NCI-H526 (cell line): Measurements from ENCODE around the gene TTC9C.
A peak's percentile ranks its signal among the peaks of the same experiment; 100 is the strongest.
"Not testable (repeated sequence)": the region's sequence is repeated elsewhere in the genome, so short reads cannot be mapped to it uniquely, and the experiment has no call there.

Source experiments
- DNase-seq, 2 experiments: peaks; one replicate each; lab custom pipeline; 2025; lab: John Stamatoyannopoulos, UW

TTC9C gene

DNA sequence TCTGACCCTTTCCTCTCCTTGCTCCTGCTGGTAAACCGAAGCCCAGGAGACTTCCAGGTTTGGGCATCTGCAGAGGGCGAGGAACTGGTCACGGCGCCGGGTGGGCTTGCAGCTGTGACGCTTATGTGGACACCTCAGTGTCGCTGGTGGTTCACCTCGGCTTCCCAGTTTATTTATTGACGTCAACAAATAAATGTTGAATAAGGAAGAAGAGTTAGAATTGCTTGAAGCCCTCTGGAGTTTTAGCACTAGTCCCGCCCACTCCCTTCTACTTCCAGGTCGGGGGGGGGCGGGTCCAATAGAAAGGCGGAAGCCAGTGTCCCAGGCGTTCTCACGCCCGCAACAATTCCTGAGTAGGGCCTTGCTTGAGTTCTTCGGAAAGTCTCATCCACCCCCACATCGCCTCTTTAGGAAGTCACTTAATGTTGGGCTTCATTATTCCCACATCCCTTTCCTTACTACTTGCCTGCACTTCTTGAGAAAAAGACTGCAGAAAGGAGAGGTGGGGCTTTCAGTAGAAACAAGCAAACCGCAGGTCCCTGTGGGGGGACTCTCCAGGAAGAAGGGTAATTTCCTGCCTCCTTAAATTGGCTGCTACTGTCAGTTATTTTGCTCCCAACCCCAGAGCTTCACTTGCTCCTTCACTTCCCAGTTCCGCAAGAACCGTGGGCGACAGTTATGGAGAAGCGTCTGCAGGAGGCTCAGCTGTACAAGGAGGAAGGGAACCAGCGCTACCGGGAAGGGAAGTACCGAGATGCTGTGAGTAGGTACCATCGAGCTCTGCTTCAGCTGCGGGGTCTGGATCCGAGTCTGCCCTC lies at the start of gene TTC9C:
Gene TTC9C, plus strand, starts transcription at position 316 of the 818 bp plus-strand sequence. Its CDS starts 363 bp downstream, at position 679.
- peak; percentile 93 to 96 for DNase-seq

- peak; percentile 87 to 94 for DNase-seq
Observed at GRCh38 chr11:62678770-62679696, 49.3 kb upstream of the TTC9C start, which contains the start of gene UBXN1. TSS of gene UBXN1 (minus strand) at chr11:62679073. CDS start at chr11:62678923, 150 bp downstream.

DNA sequence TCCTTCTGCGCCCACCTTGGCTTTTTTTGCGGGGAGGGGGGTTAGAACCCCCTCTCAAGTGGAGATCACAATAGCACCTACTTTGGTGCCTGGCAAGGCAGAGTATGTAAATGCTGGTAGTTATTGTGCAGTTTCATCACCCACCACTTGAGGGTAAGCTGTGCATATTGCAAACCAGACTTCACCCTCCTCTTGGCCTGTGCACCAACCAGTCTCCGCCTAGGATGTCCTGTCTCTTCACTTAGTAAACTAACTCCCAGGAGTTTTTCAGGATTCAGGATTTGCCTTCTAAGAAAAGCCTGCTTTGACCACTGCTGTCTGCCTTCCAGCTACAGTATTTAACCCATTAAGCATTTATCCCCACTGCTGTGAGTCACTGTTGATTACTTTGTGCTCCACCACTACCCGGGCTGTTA lies 47.5 kb upstream of the TTC9C start:
- peak; percentile 53 to 85 for DNase-seq

DNA sequence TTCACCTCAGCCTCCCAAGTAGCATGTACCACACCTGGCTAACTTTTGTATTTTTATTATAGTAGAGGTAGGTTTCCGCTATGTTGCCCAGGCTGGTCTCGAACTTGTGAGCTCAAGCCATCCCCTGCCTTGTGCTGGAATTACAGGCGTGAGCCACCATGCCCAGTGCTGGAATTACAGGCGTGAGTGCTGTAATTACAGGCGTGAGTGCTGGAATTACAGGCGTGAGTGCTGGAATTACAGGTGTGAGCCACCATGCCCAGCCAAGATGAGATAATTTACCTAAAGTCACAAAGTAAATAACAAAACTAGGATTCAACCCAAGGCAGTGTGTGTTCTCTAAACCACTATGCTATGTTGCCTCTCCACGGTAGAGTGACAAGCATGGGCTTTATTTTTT lies 45.8 kb upstream of the TTC9C start:
- DNase-seq, result no peak

GRCh38 chr11:62687508-62688396 lies 40.5 kb upstream of the TTC9C start:
- DNase-seq, result no peak

DNA sequence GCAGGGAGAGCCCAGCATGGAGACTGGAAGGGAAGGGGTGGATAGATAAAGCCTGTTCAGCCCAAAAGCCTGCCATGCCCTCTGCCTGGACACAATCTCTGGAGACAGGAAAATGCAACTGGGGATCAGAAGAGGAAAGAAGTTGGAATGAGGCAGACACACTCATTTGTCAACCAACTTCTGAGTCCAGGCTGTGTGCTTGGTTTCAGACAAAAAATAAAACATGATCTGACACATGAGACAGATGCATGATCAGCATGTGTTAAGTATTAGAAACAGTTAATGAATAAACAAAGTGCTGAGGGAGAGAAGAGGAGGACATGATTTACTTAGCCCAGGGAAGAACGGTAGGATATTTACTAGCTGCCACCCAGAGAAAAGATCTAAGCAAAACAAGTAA lies 39.8 kb upstream of the TTC9C start:
- no peak for DNase-seq

- no peak for DNase-seq
Observed at GRCh38 chr11:62689421-62690183, 38.7 kb upstream of the TTC9C start, which contains the start of gene LRRN4CL. TSS of gene LRRN4CL (minus strand) at chr11:62689530. CDS start at chr11:62688508, 1,022 bp downstream.

- not testable (repeated sequence) for DNase-seq
Observed at GRCh38 chr11:62693624-62694023, 34.7 kb upstream of the TTC9C start.

DNA sequence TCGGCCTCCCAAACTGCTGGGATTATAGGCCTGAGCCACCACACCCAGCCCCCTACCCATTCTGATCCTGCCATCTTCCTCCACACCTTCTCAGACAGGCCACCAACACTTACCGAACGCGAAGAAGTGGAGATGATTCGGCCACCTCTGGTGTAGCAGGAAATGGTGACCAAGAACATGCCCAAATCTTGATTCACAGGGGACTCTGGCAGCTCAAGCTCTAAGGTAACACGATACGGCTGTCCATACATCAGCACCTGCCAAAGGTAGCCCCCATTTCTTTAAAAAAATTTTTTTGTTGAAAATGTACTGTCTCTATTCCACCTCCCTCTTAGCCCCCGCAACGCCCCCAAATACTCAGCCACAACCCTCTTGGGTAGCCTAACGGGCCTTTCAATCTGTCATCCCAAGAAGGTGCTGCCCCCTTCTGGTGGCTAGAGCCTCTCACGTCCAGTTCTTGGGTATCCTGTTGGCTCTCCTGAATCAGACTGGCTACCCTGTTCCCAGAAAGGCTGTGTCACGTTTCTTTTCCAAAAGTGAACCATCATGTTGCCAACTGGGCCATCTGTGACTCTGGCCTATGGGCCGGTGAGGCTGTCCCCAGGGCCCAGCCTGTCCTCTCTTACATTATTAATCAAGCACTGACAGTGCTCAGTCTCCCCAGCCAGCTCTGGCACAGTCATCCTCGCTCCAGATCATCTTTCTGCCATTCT lies 33.7 kb upstream of the TTC9C start:
- DNase-seq, result peak; percentile 66 to 87

DNA sequence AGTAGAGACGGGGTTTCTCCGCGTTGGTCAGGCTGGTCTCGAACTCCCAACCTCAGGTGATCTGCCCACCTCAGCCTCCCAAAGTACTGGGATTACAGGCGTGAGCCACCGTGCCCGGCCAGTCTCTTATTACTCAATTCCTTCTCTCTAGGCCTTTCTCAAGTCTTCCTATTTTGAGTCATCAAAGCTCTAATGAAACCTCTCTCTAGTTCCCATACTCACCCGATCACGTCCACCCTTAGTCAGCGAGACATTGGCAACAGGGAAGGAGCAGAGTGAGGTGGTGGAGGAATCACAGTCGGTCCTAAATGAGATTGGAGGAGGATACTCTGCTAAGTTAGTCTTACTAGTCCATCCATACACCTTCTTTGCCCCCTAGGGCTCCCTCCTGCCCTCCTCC lies 26.0 kb upstream of the TTC9C start:
- no peak for DNase-seq

GRCh38 chr11:62703921-62704320 lies 24.4 kb upstream of the TTC9C start:
- not testable (repeated sequence) for DNase-seq

DNA sequence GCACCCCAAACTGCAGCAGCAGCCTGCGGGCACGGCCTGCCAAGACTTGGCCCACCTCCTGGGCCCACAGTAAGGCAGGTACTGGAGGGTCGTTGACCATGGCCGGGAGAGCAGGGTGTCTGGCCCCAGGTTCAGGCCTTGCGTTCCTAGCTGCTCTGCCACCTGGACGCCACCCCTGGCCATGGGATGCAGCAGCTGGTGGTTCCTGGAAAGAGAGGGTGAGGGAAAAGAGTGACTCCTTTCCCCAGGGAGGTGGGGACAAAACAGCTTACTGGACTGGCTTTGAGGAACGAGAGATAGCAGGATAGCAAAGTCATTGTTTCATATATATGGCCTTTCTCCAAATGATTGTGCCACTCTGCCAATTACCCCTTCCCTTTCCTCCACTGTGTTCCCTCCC lies 22.9 kb upstream of the TTC9C start:
- peak; percentile 44 to 65 for DNase-seq

- DNase-seq, result peak; percentile 95 to 99
Observed at GRCh38 chr11:62705880-62706849, 22.1 kb upstream of the TTC9C start.

GRCh38 chr11:62706850-62707247 lies 21.4 kb upstream of the TTC9C start:
- no peak for DNase-seq

- DNase-seq, result peak in 1 of 2 experiments; percentile 56
Observed at GRCh38 chr11:62707277-62707861, 20.9 kb upstream of the TTC9C start, which contains the start of the genes BSCL2 and GNG3. TSS of gene BSCL2 (minus strand) at chr11:62707424. CDS start at chr11:62707195, 229 bp downstream. TSS of gene GNG3 (plus strand) at chr11:62707676. CDS start at chr11:62708296, 620 bp downstream.

DNA sequence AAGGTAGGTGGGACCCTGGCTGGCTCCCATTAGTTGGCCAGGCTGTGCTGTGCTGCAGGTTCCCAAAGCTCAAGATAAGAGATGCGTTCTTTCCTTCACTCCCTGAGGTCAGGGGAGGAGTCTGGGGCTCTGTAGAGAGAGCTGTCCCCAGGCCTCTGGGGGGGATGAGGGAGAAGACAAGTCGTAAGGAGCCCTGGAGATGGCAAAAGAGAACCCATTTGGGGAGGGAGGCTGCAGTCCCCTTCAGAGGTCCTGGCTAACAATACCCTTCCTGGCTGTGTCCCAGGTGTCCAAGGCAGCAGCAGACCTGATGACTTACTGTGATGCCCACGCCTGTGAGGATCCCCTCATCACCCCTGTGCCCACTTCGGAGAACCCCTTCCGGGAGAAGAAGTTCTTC lies 19.9 kb upstream of the TTC9C start:
- peak in 1 of 2 experiments; percentile 41 for DNase-seq

DNA sequence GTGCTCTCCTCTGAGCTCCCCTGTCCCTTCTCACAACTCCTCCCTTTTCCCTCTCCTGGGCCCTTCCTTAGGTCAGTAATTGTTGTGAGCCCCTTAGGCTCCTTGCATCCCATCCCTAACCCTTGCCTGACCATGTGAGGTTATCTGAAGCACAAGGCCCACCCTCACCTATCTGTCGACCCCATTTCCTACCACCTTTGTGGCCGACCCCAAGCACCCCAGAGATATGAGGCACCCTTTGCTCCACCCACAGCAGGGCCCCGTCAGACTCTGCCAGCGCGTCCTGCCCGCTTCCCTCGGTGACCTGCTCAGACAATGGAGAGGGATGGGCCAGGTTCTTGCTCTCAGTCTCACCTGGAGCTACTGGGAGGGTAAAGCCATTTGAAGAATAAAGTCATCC lies 19.5 kb upstream of the TTC9C start:
- peak in 1 of 2 experiments; percentile 62 for DNase-seq
